Astrocyte (in vitro differentiated cells and primary cell): ENCODE data around the gene FOXJ2. TPM values are rescaled to one million over a fixed set of nuclear protein-coding genes. Genes with fewer than 3 reads are reported as not detected.

Experiments used
- DNase-seq: peaks from one replicate; pipeline ENCODE4 v3.0.0-alpha.2; 2010; ENCODE audit warnings: low read depth
- FAIRE-seq: peaks from 2 replicates; lab custom pipeline; 2011; peaks lifted over from hg19 to GRCh38; lab: Jason Lieb, UNC
- H2AFZ ChIP-seq: 2 replicates; pipeline ENCODE4 v1.6.0; 2012; ENCODE audit warnings: low read depth, low read length, inconsistent platforms
- H3K27ac ChIP-seq: 2 replicates; pipeline ENCODE4 v1.5.1; 2011; ENCODE audit warnings: low read depth, low read length, inconsistent platforms
- H3K27me3 ChIP-seq: 2 replicates; pipeline ENCODE4 v1.6.0; 2011; ENCODE audit warnings: low read length, inconsistent platforms; ENCODE audit not compliant: insufficient read depth
- H3K36me3 ChIP-seq: 2 replicates; pipeline ENCODE4 v1.5.1; 2011; ENCODE audit warnings: low read length, inconsistent platforms; ENCODE audit not compliant: insufficient read depth
- H3K4me1 ChIP-seq: 2 replicates; pipeline ENCODE4 v1.5.1; 2011; ENCODE audit warnings: low read length, inconsistent platforms; ENCODE audit not compliant: insufficient read depth
- H3K4me2 ChIP-seq: 2 replicates; pipeline ENCODE4 v1.6.0; 2012; ENCODE audit warnings: low read length, inconsistent platforms
- H3K4me3 ChIP-seq: 2 replicates; pipeline ENCODE4 v1.5.1; 2011; ENCODE audit warnings: low read depth, mild to moderate bottlenecking, low read length, inconsistent platforms; ENCODE audit not compliant: insufficient read depth
- H3K79me2 ChIP-seq: 2 replicates; pipeline ENCODE4 v1.6.0; 2012; ENCODE audit warnings: mild to moderate bottlenecking, low read length, inconsistent platforms; ENCODE audit not compliant: insufficient read depth
- H3K9ac ChIP-seq: 2 replicates; pipeline ENCODE4 v1.6.0; 2012; ENCODE audit warnings: mild to moderate bottlenecking, low read length, inconsistent platforms
- H3K9me3 ChIP-seq: 2 replicates; pipeline ENCODE4 v1.5.1; 2012; ENCODE audit warnings: low read depth, mild to moderate bottlenecking, low read length, inconsistent platforms; ENCODE audit not compliant: insufficient read depth
- H4K20me1 ChIP-seq: 2 replicates; pipeline ENCODE4 v1.6.0; 2012; ENCODE audit warnings: low read length, inconsistent platforms; ENCODE audit not compliant: insufficient read depth
- H3K27ac Mint-ChIP-seq: one replicate; pipeline ENCODE4 v1.8.0; 2021; ENCODE audit warnings: mild to moderate bottlenecking, mixed read lengths; ENCODE audit not compliant: unreplicated experiment
- H3K27me3 Mint-ChIP-seq: one replicate; pipeline ENCODE4 v1.8.0; 2021; ENCODE audit warnings: low read depth, mixed read lengths; ENCODE audit not compliant: unreplicated experiment
- H3K36me3 Mint-ChIP-seq: one replicate; pipeline ENCODE4 v1.8.0; 2021; ENCODE audit warnings: low read depth, mixed read lengths; ENCODE audit not compliant: unreplicated experiment
- H3K4me1 Mint-ChIP-seq: one replicate; pipeline ENCODE4 v1.8.0; 2021; ENCODE audit warnings: low read depth, mixed read lengths; ENCODE audit not compliant: unreplicated experiment
- H3K4me3 Mint-ChIP-seq: one replicate; pipeline ENCODE4 v1.8.0; 2021; ENCODE audit warnings: mild to moderate bottlenecking, moderate library complexity, mixed read lengths; ENCODE audit not compliant: unreplicated experiment
- H3K9me3 Mint-ChIP-seq: one replicate; pipeline ENCODE4 v1.8.0; 2021; ENCODE audit warnings: mild to moderate bottlenecking, mixed read lengths; ENCODE audit not compliant: unreplicated experiment
- CTCF ChIP-seq: IDR thresholded peaks from 2 replicates; pipeline ENCODE4 v1.5.1; 2011; ENCODE audit warnings: low read depth, mild to moderate bottlenecking, inconsistent platforms, low read length, moderate library complexity; ENCODE audit not compliant: insufficient read depth
- EZH2 ChIP-seq: IDR thresholded peaks from 2 replicates; pipeline ENCODE4 v1.6.1; 2012; ENCODE audit warnings: mild to moderate bottlenecking, low read length, inconsistent platforms; ENCODE audit not compliant: insufficient read depth
- total RNA-seq: library from RNA; stranded (reverse); gene quantifications from 2 replicates; pipeline ENCODE4 v1.2.1, GENCODE V29; 2021

The FOXJ2 gene
- total RNA-seq, 1 donor from 2014 or later, result 16.0 TPM

- TF ChIP-seq EZH2 (no peak), CTCF (no peak)
- Histone ChIP-seq H3K9ac (no peak overlapping the region), H3K4me3 (no peak overlapping the region), H3K27me3 (no peaks in the 10 kb centered on the region), H4K20me1 (peaks cover 23% of the 10 kb centered on the region), H2AFZ (no peak overlapping the region), H3K4me1 (no peaks in the 10 kb centered on the region), H3K4me2 (no peak overlapping the region), H3K79me2 (peaks cover 46% of the 10 kb centered on the region), H3K9me3 (no peaks in the 10 kb centered on the region), H3K27ac (no peak overlapping the region), H3K36me3 (peaks cover 34% of the 10 kb centered on the region)
- H3K9me3 Mint-ChIP-seq, result no peaks in the 10 kb centered on the region
- H3K4me3 Mint-ChIP-seq, result no peak overlapping the region
- H3K4me1 Mint-ChIP-seq, result peaks cover 4% of the 10 kb centered on the region
- no peak for DNase-seq
- no peak overlapping the region for H3K27ac Mint-ChIP-seq
- FAIRE-seq, result no peak
- H3K27me3 Mint-ChIP-seq, result no peaks in the 10 kb centered on the region
- peaks cover 4% of the 10 kb centered on the region for H3K36me3 Mint-ChIP-seq
These were observed 57.2 kb downstream of the FOXJ2 start for GRCh38 chr12:8089716-8090115.

- Mint-ChIP-seq H3K4me3 (no peak overlapping the region), H3K9me3 (no peaks in the 10 kb centered on the region), H3K4me1 (peaks cover 4% of the 10 kb centered on the region), H3K27ac (no peak overlapping the region), H3K36me3 (peaks cover 10% of the 10 kb centered on the region), H3K27me3 (no peaks in the 10 kb centered on the region)
- H3K36me3 ChIP-seq, result peaks cover 54% of the 10 kb centered on the region
- H4K20me1 ChIP-seq, result peaks cover 6% of the 10 kb centered on the region
- H3K4me2 ChIP-seq, result no peak overlapping the region
- no peak for DNase-seq
- no peak for FAIRE-seq
- H2AFZ ChIP-seq, result no peak overlapping the region
- no peaks in the 10 kb centered on the region for H3K27me3 ChIP-seq
- peaks cover 12% of the 10 kb centered on the region for H3K79me2 ChIP-seq
- TF ChIP-seq EZH2 (no peak), CTCF (no peak)
- H3K27ac ChIP-seq, result no peak overlapping the region
- H3K9me3 ChIP-seq, result no peaks in the 10 kb centered on the region
- no peaks in the 10 kb centered on the region for H3K4me1 ChIP-seq
- H3K4me3 ChIP-seq, result no peak overlapping the region
- no peak overlapping the region for H3K9ac ChIP-seq
These were observed 60.8 kb downstream of the FOXJ2 start for GRCh38 chr12:8093291-8093690.

GRCh38 chr12:8096281-8096915 lies 63.9 kb downstream of the FOXJ2 start:
- Histone ChIP-seq H3K27me3 (no peaks in the 10 kb centered on the region), H3K4me3 (no peak overlapping the region), H4K20me1 (no peaks in the 10 kb centered on the region), H3K9ac (no peak overlapping the region), H3K4me1 (no peaks in the 10 kb centered on the region), H3K36me3 (peaks cover 40% of the 10 kb centered on the region), H3K27ac (no peak overlapping the region), H3K4me2 (no peak overlapping the region), H3K9me3 (no peaks in the 10 kb centered on the region), H3K79me2 (no peaks in the 10 kb centered on the region), H2AFZ (no peak overlapping the region)
- Mint-ChIP-seq H3K27ac (no peak overlapping the region), H3K4me3 (no peak overlapping the region), H3K9me3 (peaks cover 4% of the 10 kb centered on the region), H3K27me3 (no peaks in the 10 kb centered on the region), H3K36me3 (peaks cover 14% of the 10 kb centered on the region), H3K4me1 (no peaks in the 10 kb centered on the region)
- no peak for TF ChIP-seq EZH2
- no peak for TF ChIP-seq CTCF
- DNase-seq (no peak), FAIRE-seq (no peak)
